GM19043 (cell line): Measurements from ENCODE around the gene PANX3.

Source experiments
- ATAC-seq: cut with Tn5 transposase; IDR thresholded peaks from one replicate; pipeline ENCODE4 v1.9.1; 2021; ENCODE audit warnings: low read depth; ENCODE audit not compliant: unreplicated experiment

Gene PANX3

GRCh38 chr11:124612567-124613246, 1.5 kb downstream of the PANX3 start:
- ATAC-seq = no peak

- no peak for ATAC-seq
These were observed 7.6 kb downstream of the PANX3 start for GRCh38 chr11:124618863-124619262.

- ATAC-seq = peak; percentile 97
These were observed 11.6 kb downstream of the PANX3 start, which contains the start of gene TBRG1 for GRCh38 chr11:124622531-124623451. Gene TBRG1, plus strand, starts transcription at chr11:124622864. Its CDS starts 220 bp downstream, at chr11:124623084.

- ATAC-seq = no peak
These were observed 12.8 kb downstream of the PANX3 start for GRCh38 chr11:124623861-124624525.

GRCh38 chr11:124625504-124626168, 14.4 kb downstream of the PANX3 start:
- no peak for ATAC-seq

- no peak for ATAC-seq
These were observed 16.3 kb downstream of the PANX3 start for GRCh38 chr11:124627546-124627945.

GRCh38 chr11:124629961-124630360, 18.7 kb downstream of the PANX3 start:
- ATAC-seq = no peak

GRCh38 chr11:124633355-124633754, 22.1 kb downstream of the PANX3 start:
- ATAC-seq = no peak

GRCh38 chr11:124635932-124636331, 24.7 kb downstream of the PANX3 start:
- ATAC-seq = no peak

- no peak for ATAC-seq
These were observed 27.3 kb downstream of the PANX3 start for GRCh38 chr11:124638500-124638899.

GRCh38 chr11:124639186-124639585, 28.0 kb downstream of the PANX3 start:
- no peak for ATAC-seq

GRCh38 chr11:124640666-124641065, 29.4 kb downstream of the PANX3 start:
- ATAC-seq = no peak

- no peak for ATAC-seq
These were observed 31.4 kb downstream of the PANX3 start for GRCh38 chr11:124642628-124643027.

- ATAC-seq = no peak
These were observed 31.9 kb downstream of the PANX3 start for GRCh38 chr11:124643042-124643604.

GRCh38 chr11:124643605-124644425, 32.6 kb downstream of the PANX3 start:
- ATAC-seq = no peak

- ATAC-seq = peak; percentile 49
These were observed 33.4 kb downstream of the PANX3 start for GRCh38 chr11:124644426-124645280.

- peak; percentile 59 for ATAC-seq
These were observed 34.9 kb downstream of the PANX3 start for GRCh38 chr11:124646148-124646547.

GRCh38 chr11:124648610-124649009, 37.4 kb downstream of the PANX3 start:
- ATAC-seq = no peak
